Osteocyte (in vitro differentiated cells): Measurements from ENCODE around the gene ATXN7L3. TPM values are rescaled to one million over a fixed set of nuclear protein-coding genes. Genes with fewer than 3 reads are reported as not detected.

Experiments used
- DNase-seq: peaks from one replicate; pipeline ENCODE4 v3.0.0; 2021; ENCODE audit warnings: mixed read lengths; ENCODE audit not compliant: unreplicated experiment; ENCODE audit errors: extremely low spot score
- H3K27ac Mint-ChIP-seq: one replicate; pipeline ENCODE4 v1.8.0; 2021; ENCODE audit warnings: mild to moderate bottlenecking, mixed read lengths; ENCODE audit not compliant: unreplicated experiment
- H3K27me3 Mint-ChIP-seq: one replicate; pipeline ENCODE4 v1.8.0; 2021; ENCODE audit warnings: mixed read lengths; ENCODE audit not compliant: unreplicated experiment
- H3K36me3 Mint-ChIP-seq: one replicate; pipeline ENCODE4 v1.8.0; 2021; ENCODE audit warnings: mixed read lengths; ENCODE audit not compliant: unreplicated experiment
- H3K4me1 Mint-ChIP-seq: one replicate; pipeline ENCODE4 v1.8.0; 2021; ENCODE audit warnings: mixed read lengths; ENCODE audit not compliant: unreplicated experiment
- H3K4me3 Mint-ChIP-seq: one replicate; pipeline ENCODE4 v1.8.0; 2021; ENCODE audit warnings: mild to moderate bottlenecking, moderate library complexity, mixed read lengths; ENCODE audit not compliant: unreplicated experiment
- H3K9me3 Mint-ChIP-seq: one replicate; pipeline ENCODE4 v1.8.0; 2021; ENCODE audit warnings: mixed read lengths; ENCODE audit not compliant: unreplicated experiment
- total RNA-seq: library from RNA; stranded (reverse); gene quantifications from 2 replicates; pipeline ENCODE4 v1.2.1, GENCODE V29; 2021
- TF ChIP-seq, protein P1 (sequence below): fragments of 200-600 bp; sonication (generic); IDR thresholded peaks from 2 replicates; pipeline ENCODE4 v1.5.0; 2021; ENCODE audit warnings: antibody characterized with exemption, mild to moderate bottlenecking, moderate library complexity

ATXN7L3 gene
- total RNA-seq, 1 donor from 2014 or later: 89.0 TPM

DNA sequence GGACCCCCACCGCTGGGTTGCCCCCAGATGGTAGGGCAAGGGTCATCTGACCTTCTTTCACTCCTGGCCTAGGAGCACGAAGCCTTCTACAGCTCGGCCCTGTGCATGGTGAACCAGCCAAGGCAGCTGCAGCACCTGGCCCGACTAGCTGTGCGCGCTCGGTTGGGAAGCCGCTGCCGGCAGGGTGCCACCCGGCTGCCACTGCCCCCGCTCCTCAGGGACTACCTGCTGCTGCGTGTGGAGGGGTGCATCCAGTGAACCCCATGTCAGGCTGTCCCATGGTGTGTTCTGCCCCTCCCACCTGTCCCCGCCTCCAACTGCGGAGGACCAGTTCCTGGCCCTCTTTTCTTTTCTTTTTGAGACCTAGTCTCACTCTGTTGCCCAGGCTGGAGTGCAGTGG lies 21.6 kb downstream of the ATXN7L3 start:
- Mint-ChIP-seq H3K36me3 (peaks cover 14% of the 10 kb centered on the region), H3K9me3 (no peaks in the 10 kb centered on the region), H3K27ac (no peak overlapping the region), H3K27me3 (no peaks in the 10 kb centered on the region), H3K4me1 (no peaks in the 10 kb centered on the region), H3K4me3 (no peak overlapping the region)
- TF ChIP-seq, protein P1, sequence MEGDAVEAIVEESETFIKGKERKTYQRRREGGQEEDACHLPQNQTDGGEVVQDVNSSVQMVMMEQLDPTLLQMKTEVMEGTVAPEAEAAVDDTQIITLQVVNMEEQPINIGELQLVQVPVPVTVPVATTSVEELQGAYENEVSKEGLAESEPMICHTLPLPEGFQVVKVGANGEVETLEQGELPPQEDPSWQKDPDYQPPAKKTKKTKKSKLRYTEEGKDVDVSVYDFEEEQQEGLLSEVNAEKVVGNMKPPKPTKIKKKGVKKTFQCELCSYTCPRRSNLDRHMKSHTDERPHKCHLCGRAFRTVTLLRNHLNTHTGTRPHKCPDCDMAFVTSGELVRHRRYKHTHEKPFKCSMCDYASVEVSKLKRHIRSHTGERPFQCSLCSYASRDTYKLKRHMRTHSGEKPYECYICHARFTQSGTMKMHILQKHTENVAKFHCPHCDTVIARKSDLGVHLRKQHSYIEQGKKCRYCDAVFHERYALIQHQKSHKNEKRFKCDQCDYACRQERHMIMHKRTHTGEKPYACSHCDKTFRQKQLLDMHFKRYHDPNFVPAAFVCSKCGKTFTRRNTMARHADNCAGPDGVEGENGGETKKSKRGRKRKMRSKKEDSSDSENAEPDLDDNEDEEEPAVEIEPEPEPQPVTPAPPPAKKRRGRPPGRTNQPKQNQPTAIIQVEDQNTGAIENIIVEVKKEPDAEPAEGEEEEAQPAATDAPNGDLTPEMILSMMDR: no peak
- no peak for DNase-seq

GRCh38 chr17:44177640-44178039 lies 22.0 kb downstream of the ATXN7L3 start:
- H3K4me3 Mint-ChIP-seq: no peak overlapping the region
- H3K4me1 Mint-ChIP-seq: no peaks in the 10 kb centered on the region
- no peak for DNase-seq
- H3K9me3 Mint-ChIP-seq: no peaks in the 10 kb centered on the region
- no peaks in the 10 kb centered on the region for H3K27me3 Mint-ChIP-seq
- H3K27ac Mint-ChIP-seq: no peak overlapping the region
- TF ChIP-seq, protein P1: no peak
- peaks cover 14% of the 10 kb centered on the region for H3K36me3 Mint-ChIP-seq

DNA sequence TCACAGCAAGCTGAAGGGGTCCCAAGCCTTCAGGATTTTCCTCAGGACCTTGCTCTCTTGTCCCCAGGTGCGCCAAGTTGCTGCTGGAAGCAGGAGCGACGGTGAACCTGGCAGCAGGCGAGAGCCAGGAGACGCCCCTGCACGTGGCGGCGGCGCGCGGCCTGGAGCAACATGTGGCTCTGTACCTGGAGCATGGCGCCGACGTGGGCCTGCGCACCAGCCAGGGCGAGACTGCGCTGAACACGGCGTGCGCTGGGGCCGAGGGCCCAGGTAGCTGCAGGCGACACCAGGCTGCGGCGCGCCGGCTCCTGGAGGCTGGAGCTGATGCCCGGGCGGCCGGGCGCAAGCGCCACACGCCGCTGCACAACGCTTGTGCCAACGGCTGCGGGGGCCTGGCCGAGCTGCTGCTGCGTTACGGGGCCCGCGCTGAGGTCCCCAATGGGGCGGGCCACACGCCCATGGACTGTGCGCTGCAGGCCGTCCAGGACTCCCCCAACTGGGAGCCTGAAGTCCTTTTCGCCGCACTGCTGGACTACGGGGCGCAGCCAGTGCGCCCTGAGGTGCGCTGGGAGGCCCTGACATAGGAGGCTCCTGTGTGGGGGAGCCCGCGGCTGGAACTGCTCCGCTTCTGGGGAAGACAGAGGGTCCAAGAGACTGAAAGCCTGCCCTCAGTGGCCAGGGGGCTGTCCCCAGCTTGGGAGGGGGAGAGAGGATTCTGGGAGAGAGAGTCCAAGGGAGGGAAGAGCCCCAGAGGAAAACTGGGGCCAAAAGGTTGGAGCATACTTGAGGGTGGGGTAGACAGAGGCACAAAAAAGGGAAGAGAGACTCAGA lies 22.8 kb downstream of the ATXN7L3 start:
- peaks cover 3% of the 10 kb centered on the region for H3K4me1 Mint-ChIP-seq
- no peak for DNase-seq
- H3K36me3 Mint-ChIP-seq: peaks cover 12% of the 10 kb centered on the region
- TF ChIP-seq, protein P1: no peak
- no peaks in the 10 kb centered on the region for H3K27me3 Mint-ChIP-seq
- H3K27ac Mint-ChIP-seq: no peak overlapping the region
- no peak overlapping the region for H3K4me3 Mint-ChIP-seq
- H3K9me3 Mint-ChIP-seq: no peaks in the 10 kb centered on the region

DNA sequence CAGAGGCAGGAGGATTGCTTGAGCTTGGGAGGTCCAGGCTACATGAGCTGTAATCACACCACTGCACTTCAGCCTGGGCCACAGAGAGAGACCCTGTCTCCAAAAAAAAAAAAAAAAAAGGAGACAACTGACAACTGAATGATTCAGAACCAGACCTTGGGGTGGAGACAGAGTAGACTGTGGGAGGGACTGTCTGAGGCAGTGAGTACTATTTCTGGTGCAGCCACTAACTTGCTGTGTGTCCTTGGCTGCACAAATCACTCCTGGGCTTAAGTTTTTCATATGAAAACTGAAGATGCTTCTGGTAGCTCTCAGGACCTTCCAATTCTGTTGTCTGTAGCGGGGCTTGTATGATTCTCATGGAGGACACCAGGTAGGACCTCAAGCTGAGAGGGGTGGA lies 23.4 kb downstream of the ATXN7L3 start:
- H3K27ac Mint-ChIP-seq: no peak overlapping the region
- H3K4me3 Mint-ChIP-seq: no peak overlapping the region
- peaks cover 10% of the 10 kb centered on the region for H3K36me3 Mint-ChIP-seq
- H3K4me1 Mint-ChIP-seq: peaks cover 5% of the 10 kb centered on the region
- DNase-seq: no peak
- no peaks in the 10 kb centered on the region for H3K27me3 Mint-ChIP-seq
- TF ChIP-seq, protein P1: no peak
- no peaks in the 10 kb centered on the region for H3K9me3 Mint-ChIP-seq

DNA sequence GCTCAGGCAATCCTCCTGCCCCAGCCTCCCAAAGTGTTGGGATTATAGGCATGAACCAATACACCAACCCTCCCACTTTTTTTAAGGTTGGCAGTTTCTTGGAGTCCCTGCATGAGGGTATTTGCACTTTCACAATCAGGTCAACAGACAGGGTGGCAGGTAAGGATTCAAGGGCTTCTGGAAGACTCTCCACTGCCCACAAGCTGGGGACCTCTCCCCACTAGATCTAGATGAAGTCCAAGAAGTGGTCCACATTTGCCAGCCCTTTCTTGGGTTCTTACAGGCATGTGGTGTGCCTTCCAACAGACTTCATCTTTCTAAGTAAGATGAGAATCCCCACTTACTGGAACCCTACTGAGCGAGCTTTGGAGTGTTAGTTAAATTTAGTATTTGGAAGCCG lies 25.3 kb downstream of the ATXN7L3 start:
- Mint-ChIP-seq H3K4me1 (peaks cover 7% of the 10 kb centered on the region), H3K9me3 (no peaks in the 10 kb centered on the region), H3K36me3 (peaks cover 10% of the 10 kb centered on the region), H3K4me3 (no peak overlapping the region), H3K27me3 (no peaks in the 10 kb centered on the region), H3K27ac (no peak overlapping the region)
- TF ChIP-seq, protein P1: no peak
- DNase-seq: no peak
